Stimulated activated CD4-positive, alpha-beta T cell treated with anti-CD3 and anti-CD28 coated beads, Interleukin-15, amount 100 ng/mL, for 1 hour (primary cell): Measurements from ENCODE around the gene USP2.

Experiments used
- DNase-seq, 2 donors: peaks; one replicate each; pipeline ENCODE4 v3.0.0-alpha.2; 2020; ENCODE audit warnings: low read depth in 1 of 2, low spot score in 1 of 2

Gene USP2, protein sequence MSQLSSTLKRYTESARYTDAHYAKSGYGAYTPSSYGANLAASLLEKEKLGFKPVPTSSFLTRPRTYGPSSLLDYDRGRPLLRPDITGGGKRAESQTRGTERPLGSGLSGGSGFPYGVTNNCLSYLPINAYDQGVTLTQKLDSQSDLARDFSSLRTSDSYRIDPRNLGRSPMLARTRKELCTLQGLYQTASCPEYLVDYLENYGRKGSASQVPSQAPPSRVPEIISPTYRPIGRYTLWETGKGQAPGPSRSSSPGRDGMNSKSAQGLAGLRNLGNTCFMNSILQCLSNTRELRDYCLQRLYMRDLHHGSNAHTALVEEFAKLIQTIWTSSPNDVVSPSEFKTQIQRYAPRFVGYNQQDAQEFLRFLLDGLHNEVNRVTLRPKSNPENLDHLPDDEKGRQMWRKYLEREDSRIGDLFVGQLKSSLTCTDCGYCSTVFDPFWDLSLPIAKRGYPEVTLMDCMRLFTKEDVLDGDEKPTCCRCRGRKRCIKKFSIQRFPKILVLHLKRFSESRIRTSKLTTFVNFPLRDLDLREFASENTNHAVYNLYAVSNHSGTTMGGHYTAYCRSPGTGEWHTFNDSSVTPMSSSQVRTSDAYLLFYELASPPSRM

GRCh38 chr11:119381181-119381988 is at the start of gene USP2:
Gene USP2 (minus strand): TSS chr11:119381690. CDS start chr11:119373480, 8,210 bp downstream.
- DNase-seq, result peak; percentile 92 to 97

DNA sequence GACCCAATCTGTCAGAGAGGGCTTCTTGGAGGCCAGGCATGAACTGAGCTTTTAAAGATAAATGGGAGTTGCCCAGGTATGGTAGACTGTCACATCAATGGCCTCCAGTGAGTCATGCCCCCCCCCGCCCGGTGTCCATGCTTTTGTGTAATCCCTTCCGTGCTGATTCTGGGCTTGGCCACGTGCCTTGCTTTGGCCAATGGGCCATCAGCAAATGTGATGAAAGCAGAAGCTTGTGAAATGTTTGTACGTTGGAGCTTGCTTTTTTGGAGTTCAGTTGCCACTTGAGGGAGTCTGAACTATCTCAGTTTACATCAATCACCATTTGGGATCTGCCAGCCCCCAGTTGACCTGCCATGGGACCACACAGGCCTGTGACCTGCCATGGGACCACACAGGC is 45.8 kb upstream of the USP2 start:
- no peak for DNase-seq

- no peak for DNase-seq
Observed at GRCh38 chr11:119426142-119426541, 44.7 kb upstream of the USP2 start.

GRCh38 chr11:119424775-119425174 is 43.3 kb upstream of the USP2 start:
- no peak for DNase-seq

GRCh38 chr11:119424276-119424675 is 42.8 kb upstream of the USP2 start:
- no peak for DNase-seq

GRCh38 chr11:119423509-119424254 is 42.2 kb upstream of the USP2 start:
- no peak for DNase-seq

DNA sequence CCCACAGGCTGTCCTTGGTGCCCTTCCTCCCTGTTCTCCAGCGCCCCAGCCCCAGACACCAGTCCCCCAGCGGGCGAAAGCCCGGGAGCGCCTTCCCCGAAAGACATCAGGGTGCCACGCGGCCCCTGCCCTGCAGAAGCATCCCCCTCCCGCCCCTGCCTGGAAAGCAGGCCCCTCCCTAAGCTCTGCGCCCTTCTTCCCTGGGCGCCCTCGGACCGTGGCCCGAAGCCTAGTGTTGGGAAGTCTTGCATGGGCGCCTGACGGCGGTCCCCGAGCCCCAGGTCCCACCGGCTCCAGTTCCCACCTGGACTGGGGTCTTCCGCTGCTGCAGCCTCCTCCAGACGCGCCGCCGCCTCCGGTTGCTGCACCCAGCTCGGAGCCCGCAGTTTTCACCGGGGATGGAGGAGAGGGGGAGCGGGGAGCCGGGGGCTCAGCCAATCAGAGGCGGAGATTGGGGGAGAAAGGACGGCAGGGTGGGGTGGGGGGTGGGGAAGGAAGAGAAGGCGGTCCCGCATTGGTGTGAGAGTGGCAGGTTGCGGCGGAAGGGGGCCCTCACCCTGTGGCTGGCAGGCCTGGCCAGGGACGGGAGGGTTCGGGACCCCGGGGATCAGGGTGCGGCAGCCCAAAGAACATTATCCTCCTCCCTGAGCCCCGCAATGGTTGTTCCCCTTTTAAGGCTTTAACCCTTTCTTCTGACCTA is 41.5 kb upstream of the USP2 start, which contains the start of gene THY1:
TSS of gene THY1 (minus strand) at position 364 of the 700 bp plus-strand sequence. CDS start 2,267 bp downstream, outside the sequence.
- no peak for DNase-seq

DNA sequence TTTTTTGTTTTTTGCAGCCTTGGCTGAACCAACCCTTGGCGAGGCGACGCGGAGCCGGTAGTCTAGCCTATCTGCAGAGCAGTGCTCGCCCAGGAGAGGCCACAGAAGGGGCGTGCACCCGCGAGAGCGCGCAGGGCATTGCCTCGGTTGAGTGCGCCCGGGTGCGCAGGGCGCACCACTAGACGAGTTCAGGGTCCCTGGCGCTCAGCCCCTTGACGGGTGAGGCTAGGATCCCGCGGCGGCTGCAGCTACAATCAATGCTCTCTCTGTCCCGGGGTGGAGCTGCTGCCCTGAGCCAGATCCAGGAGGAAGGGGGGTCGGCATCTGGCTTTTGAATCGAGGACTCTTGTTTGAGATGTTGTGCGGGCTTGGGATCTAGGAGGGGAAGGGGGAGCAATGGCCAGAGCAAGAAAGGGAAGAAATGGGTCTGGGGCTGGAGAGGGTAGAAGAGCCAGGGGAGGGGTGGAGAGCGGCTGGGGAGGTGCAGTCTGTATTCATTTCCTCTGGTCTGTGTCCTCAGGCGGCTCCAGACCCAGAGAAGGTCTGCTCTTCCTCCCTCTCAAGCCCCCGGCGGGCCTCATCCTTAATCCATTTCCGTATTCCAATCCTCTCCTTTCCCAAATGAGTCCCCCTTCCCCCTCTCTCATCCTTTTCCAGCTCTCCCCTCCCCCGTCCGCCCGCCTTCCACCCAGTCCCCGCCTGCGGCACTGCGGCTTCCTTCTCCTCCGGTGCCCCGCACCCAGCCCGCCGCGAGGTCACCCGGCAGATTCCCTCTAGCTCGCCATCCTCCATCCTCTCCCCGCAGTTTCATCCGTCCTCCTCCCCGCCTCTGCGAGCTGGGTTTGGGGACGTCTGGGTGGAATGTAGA is 40.7 kb upstream of the USP2 start:
- DNase-seq, result no peak

DNA sequence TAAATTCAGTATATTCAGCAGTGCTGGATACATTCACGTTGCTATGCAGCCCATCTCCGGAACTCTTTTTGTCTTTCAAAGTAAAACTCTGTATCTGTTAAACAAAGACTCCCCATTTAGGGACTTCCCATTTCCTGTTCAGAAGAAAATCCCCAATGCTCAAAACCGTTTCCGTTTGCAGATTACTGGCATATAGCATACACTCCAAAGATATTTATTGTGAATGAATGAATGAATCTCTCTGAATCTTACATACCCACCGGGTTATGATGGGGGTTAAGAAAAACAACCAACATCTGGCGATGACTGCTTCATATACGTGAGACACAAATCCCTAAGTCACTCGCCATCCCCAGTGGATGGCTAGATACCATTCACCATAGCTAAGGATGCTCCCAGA is 39.9 kb upstream of the USP2 start:
- DNase-seq, result no peak

DNA sequence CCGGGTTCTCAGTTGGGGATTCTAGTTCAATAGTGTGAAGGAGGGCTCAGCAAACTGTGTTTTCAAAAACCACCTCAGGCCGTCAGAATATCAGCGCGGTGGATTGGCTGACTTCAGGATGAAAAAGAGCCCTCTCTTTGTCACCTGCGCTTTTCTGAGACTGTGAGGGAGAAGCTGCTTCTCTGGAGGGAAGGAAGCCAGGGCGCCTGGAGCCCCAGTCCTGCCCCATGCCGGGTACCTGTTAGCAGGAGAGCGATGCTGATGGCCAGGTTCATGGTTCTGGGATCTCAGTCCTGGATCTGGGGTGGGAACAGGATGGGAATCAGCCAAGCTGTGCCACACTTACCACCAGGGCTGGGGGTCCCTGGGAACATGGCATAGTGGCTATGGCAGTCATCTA is 39.1 kb upstream of the USP2 start:
- no peak for DNase-seq

DNA sequence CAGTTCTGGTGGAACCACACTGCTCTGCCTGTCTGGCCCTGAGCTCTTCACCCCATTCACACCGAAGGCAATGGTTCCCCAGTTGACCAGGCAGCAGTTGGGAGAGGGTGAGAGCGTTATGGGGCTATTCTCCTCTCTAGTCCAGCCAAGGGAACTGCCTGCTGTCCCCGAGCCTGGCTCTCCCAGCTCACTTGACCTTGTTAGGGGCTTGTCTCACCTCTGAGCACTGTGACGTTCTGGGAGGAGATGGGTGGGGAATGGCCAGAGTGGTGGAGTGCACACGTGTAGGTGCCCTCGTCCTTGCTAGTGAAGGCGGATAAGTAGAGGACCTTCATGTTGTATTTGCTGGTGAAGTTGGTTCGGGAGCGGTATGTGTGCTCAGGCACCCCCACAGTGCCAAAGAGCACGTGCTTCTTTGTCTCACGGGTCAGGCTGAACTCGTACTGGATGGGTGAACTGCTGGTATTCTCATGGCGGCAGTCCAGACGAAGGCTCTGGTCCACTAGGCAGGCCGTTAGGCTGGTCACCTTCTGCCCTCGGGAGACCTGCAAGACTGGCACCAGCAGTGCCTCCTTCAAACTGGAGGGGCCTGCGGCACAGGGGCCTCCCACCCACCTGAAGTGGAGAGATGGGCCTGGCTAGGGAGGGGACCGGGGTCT is 38.5 kb upstream of the USP2 start:
- no peak for DNase-seq

DNA sequence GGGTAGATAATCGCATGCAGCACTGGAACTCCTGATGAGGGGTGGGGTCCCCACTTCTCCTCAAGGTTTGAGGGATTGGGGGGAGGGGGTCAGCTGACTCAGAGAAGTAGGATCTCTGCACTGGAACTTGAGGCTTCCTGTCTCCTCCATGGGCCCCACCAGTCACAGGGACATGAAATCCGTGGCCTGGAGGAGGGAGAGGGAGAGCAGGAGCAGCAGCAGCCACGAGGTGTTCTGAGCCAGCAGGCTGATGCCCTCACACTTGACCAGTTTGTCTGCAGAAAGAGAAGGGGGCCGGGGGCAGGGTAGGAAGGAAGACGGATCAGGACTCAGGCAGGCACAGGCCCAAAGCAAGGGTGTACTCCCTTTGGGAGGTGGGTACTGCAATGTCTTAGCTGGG is 37.8 kb upstream of the USP2 start:
- DNase-seq, result no peak

- no peak for DNase-seq
Observed at GRCh38 chr11:119418759-119419158, 37.3 kb upstream of the USP2 start.

DNA sequence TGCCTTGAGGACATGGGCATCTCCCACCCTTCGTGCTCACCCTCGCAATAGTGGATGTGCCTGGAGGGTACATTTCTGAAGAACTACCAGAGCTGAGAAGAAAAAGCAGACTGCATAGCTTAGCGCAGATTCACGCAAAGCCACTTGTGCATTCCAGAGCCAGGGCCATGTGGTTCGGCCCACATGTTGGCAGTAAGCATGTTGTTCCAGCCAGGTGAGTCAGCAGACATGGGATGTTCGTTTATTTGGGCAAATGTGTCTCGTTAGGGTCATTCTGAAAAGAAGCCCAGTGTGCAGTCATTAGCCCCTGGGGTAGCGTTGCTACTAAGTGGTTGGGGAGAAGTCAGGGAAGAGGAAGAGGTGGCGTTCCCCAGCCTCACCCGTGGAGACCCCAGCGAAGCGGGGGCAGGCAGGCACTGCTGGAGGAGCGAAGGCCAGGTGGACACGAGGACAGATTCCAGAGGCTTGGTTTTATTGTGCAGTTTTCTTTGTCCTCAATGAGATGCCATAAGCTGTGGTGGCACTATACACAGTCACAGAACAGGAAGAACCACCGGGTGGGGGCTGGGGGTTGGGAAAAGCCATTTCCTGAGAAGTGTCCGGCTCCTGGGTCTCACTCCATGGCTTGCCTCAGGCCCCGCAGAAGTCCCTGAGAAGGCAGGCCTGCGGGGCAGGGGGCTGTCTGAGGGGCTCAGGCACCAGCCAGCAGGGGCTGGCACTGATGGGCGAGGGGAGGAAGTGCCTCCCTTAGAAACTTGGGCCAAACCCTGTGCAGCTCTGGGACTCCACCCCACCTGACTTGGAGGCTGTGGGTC is 36.4 kb upstream of the USP2 start:
- DNase-seq, result no peak

DNA sequence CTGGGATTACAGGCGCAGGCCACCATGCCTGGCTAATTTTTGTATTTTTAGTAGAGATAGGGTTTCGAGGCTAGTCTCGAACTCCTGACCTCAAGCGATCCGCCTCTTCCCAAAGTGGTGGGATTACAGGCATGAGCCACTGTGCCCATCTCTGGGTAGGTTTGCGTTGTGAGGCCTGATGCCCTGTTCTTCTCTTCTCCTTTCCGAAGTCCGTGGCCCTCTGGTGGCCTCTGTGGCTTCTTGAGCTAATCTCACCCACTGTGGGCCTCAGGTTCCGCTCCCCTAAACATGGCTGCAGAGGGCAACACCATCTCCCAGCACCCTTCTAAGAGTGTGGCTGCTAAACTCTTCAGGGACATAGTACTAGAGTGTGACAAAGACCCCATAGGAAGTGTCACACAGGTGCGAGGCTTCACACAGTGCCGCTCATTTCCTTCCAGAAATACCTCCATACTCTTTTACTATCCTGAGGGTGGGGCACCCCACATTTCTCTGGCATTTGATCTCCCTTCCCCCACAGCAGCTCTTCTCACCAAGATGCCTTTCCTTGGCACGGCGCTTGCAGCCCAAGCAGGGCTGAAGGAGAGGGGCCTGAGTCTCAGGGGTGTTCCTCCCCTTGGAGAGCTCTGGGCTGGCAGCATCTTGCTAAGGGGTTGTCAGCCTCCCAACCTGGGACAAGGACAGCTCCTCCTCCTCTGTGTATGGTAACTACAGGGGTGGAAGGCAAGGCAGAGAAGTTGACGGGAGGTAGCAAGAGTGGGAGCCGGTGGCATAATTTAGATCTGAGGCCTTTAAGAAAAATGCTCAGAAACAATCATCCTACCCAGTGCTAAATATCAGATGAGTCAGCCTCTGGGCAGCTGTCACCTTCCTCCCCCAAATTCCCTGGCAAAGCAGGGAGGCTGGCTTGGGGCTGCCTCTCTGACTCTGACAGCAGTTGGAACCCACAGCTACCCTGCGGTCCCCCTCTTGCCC is 35.4 kb upstream of the USP2 start:
- DNase-seq, result no peak

DNA sequence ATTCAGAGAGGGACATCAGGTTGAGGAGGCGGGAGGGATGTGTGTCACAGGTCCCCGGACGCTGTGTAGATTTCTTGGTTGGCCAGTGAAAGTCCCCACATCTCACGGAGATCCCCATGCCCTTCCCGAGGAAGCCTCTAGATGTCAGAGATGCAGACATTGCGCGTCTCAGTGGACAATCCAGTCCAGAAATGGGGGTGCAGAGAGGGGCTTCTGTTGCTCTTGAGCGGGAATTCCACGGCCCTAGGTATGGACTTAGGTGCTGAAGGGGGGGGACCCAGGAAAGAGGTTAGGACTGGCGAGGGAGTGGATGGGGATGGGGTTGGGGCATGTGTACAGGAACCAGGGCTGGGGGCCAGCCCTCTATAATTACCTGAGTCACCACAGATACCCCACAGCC is 34.5 kb upstream of the USP2 start:
- no peak for DNase-seq

GRCh38 chr11:119415517-119415916 is 34.0 kb upstream of the USP2 start:
- DNase-seq, result no peak
